NCI-H510A treated with DMSO at 0.1 percent for 48 hours (cell line): ENCODE results near the gene ANKRD18A.

Source experiments
- DNase-seq: peaks from one replicate; lab custom pipeline; 2025; lab: John Stamatoyannopoulos, UW

Gene ANKRD18A

DNA sequence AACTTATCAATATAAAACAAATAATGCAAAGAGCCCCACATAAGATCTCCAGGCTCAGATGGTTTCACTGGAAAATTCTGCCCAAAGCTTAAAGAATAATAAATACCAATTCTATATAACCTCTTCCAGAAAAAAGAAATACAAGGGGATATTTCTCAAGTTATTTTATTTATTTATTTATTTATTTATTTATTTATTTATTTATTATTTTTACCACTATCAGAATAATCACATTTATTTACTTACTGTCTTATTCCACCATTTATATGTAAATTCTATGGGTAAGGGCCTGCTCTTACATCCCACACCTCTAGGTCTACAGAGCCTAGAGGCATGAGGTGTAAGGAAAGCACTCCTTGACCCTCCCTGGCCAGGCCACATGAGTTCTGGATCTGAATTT lies 91.1 kb downstream of the ANKRD18A start:
- DNase-seq: no peak

DNA sequence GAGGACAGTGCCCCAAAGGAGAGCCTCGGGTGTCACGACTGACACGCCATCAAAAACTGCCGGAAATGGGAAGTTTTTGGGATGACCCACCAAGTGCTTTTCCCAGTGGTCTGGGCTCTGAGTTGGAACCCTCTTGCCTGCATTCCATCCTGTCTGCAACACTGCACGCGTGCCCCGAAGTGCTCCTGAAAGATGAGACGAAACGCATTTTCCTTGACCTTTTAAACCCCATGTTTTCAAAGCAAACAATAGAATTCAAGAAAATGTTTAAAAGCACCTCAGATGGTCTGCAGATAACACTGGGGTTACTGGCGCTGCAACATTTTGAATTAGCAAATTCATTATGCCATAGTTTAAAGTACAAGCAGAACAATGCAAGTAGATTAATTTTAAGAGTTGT lies 92.9 kb downstream of the ANKRD18A start:
- no peak for DNase-seq

DNA sequence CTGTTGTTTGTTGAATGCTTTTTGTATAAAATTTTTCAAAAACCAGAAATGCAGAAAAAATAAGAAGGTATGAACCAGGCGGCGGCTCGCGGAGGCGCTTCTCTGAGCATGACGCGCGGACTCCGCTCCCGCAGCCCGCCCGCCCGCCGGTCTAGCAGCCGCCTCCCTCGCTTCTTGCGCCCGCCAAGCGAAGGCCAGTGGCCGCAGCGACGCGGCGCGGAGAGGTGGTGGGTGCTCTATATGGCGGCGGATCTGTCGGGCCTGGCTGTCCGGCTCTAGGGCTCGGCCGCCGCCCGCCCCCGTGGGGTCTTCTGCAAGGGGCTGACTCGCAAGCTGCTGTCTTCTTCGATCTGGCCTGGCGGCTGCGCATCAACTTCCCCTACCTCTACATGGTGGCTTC lies 93.8 kb downstream of the ANKRD18A start:
- DNase-seq: no peak

DNA sequence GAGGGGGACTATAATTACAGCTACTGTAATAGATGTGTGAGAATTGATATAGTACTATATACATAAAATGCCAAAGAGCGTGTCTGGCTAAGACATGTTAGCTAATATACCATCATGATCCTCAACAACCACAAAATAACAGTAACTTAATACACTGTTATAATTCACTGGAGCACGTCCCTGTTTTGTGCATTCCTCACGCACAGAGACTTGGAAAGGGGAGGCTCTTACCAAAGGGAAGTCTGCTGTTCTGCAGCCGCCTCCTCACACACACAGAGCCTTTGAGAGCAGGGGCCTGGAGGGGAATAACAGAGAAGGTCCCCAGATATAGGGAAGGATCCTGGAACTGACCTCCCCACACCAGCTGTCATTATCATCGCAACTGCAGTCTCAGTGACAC lies 97.3 kb downstream of the ANKRD18A start:
- DNase-seq: no peak

DNA sequence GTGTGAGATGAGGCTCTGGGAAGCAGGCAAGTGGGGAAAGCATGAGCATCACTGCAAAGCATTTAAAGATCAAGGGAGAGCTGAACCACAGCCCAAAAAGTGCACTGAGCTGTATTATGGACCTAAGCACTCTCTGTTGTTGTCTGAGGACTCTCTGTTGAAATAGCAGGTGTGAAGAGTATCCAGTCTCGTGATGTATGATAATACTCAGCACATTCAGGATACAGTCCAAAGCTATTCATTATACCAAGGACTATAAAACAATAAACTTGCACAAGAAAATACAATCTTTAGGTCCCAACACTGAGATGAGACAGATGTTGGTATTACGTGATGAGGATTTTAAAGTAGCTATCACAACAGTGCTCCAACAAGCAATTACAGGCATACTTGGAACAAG lies 98.6 kb downstream of the ANKRD18A start:
- DNase-seq: no peak
